GM19240 (cell line): Measurements from ENCODE around the gene ADCY9.
A peak's percentile ranks its signal among the peaks of the same experiment; 100 is the strongest.
"Not testable (repeated sequence)": the region's sequence is repeated elsewhere in the genome, so short reads cannot be mapped to it uniquely, and the experiment has no call there.

Source experiments
- DNase-seq: peaks from one replicate; pipeline ENCODE4 v3.0.0; 2011; ENCODE audit warnings: low spot score; ENCODE audit not compliant: insufficient read length

The ADCY9 gene

GRCh38 chr16:4116325-4117249, at the start of gene ADCY9:
Gene ADCY9, minus strand, starts transcription at chr16:4116442. Its CDS starts 1,000 bp downstream, at chr16:4115442.
- DNase-seq, result peak; percentile 69

GRCh38 chr16:4160658-4161430, 44.6 kb upstream of the ADCY9 start:
- no peak for DNase-seq

- DNase-seq, result no peak
Observed at GRCh38 chr16:4159726-4160125, 43.5 kb upstream of the ADCY9 start.

GRCh38 chr16:4158143-4159093, 42.2 kb upstream of the ADCY9 start:
- no peak for DNase-seq

GRCh38 chr16:4157376-4157825, 41.2 kb upstream of the ADCY9 start:
- DNase-seq, result no peak

GRCh38 chr16:4156503-4156902, 40.3 kb upstream of the ADCY9 start:
- DNase-seq, result not testable (repeated sequence)

- DNase-seq, result not testable (repeated sequence)
Observed at GRCh38 chr16:4153364-4153763, 37.1 kb upstream of the ADCY9 start.

- DNase-seq, result no peak
Observed at GRCh38 chr16:4152267-4152666, 36.0 kb upstream of the ADCY9 start.

GRCh38 chr16:4147236-4147635, 31.0 kb upstream of the ADCY9 start:
- no peak for DNase-seq

- DNase-seq, result peak; percentile 30
Observed at GRCh38 chr16:4142268-4142667, 26.0 kb upstream of the ADCY9 start.

GRCh38 chr16:4141604-4142003, 25.4 kb upstream of the ADCY9 start:
- no peak for DNase-seq

- DNase-seq, result no peak
Observed at GRCh38 chr16:4140652-4141051, 24.4 kb upstream of the ADCY9 start.

- DNase-seq, result no peak
Observed at GRCh38 chr16:4139968-4140367, 23.7 kb upstream of the ADCY9 start.

GRCh38 chr16:4138713-4139112, 22.5 kb upstream of the ADCY9 start:
- DNase-seq, result no peak

GRCh38 chr16:4137438-4137837, 21.2 kb upstream of the ADCY9 start:
- DNase-seq, result no peak

GRCh38 chr16:4136229-4136813, 20.1 kb upstream of the ADCY9 start:
- no peak for DNase-seq

- no peak for DNase-seq
Observed at GRCh38 chr16:4135537-4135936, 19.3 kb upstream of the ADCY9 start.

GRCh38 chr16:4133897-4134372, 17.7 kb upstream of the ADCY9 start:
- no peak for DNase-seq

GRCh38 chr16:4131621-4132020, 15.4 kb upstream of the ADCY9 start:
- DNase-seq, result no peak

GRCh38 chr16:4124535-4125294, 8.5 kb upstream of the ADCY9 start:
- DNase-seq, result no peak
